Liver (tissue), 3 donors: ENCODE data around the gene ARHGAP35.

ENCODE experiments used
- GABPA ChIP-seq, 2 donors: IDR thresholded peaks in 1 of 2; conservative IDR thresholded peaks in 1 of 2; 2 replicates each; pipeline ENCODE4 v1.6.1; 2016; ENCODE audit warnings: antibody characterized with exemption in 2 of 2, mild to moderate bottlenecking in 1 of 2, moderate library complexity in 1 of 2
- SP1 ChIP-seq: IDR thresholded peaks from 2 replicates; pipeline ENCODE4 v1.6.1; 2018; ENCODE audit warnings: antibody characterized with exemption, mild to moderate bottlenecking
- TF ChIP-seq, protein P1 (sequence below): fragments of 150-350 bp; IDR thresholded peaks from 2 replicates; pipeline ENCODE4 v1.5.1; 2017; ENCODE audit warnings: improper control_type of control experiment, low read depth, low read length; ENCODE audit not compliant: missing input control
- donor health status: healthy.
- donor health status: healthy.

GRCh38 chr19:46834984-46835383 lies 25.8 kb upstream of the ARHGAP35 start:
- TF ChIP-seq GABPA (IDR thresholded peaks at IDR 0.05 in 1 of 2, conservative IDR thresholded peaks at IDR 0.05 in 1 of 2) = no peak
- TF ChIP-seq, protein P1, sequence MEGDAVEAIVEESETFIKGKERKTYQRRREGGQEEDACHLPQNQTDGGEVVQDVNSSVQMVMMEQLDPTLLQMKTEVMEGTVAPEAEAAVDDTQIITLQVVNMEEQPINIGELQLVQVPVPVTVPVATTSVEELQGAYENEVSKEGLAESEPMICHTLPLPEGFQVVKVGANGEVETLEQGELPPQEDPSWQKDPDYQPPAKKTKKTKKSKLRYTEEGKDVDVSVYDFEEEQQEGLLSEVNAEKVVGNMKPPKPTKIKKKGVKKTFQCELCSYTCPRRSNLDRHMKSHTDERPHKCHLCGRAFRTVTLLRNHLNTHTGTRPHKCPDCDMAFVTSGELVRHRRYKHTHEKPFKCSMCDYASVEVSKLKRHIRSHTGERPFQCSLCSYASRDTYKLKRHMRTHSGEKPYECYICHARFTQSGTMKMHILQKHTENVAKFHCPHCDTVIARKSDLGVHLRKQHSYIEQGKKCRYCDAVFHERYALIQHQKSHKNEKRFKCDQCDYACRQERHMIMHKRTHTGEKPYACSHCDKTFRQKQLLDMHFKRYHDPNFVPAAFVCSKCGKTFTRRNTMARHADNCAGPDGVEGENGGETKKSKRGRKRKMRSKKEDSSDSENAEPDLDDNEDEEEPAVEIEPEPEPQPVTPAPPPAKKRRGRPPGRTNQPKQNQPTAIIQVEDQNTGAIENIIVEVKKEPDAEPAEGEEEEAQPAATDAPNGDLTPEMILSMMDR = no peak
- no peak for TF ChIP-seq SP1
